ENCODE results near the gene CDC7. TPM values are rescaled to one million over a fixed set of nuclear protein-coding genes. Genes with fewer than 3 reads are reported as not detected.

Gene CDC7
- total and polyA plus RNA-seq, 2 experiments from 2014 or later = 26.6 to 44.0 TPM

DNA sequence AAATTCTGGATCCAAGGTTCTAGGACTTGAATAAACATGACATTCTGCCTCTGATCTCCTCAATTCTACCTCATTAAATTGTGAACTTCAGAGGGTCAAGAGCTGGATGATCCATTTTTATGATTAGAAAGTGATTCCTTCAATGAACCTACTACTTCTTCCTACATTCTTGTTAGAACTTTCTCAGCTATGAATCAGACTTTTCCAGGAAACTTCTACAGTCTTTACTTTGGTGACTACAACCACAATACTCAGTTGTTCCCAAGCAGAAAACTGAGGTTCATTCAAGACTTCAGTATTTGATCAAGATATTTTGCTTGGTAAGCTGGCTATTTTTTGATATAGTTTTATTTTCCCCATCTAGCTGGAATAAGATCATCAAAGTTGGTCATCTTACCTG is 51.4 kb downstream of the CDC7 start (continued):
- TF ChIP-seq, protein P1, sequence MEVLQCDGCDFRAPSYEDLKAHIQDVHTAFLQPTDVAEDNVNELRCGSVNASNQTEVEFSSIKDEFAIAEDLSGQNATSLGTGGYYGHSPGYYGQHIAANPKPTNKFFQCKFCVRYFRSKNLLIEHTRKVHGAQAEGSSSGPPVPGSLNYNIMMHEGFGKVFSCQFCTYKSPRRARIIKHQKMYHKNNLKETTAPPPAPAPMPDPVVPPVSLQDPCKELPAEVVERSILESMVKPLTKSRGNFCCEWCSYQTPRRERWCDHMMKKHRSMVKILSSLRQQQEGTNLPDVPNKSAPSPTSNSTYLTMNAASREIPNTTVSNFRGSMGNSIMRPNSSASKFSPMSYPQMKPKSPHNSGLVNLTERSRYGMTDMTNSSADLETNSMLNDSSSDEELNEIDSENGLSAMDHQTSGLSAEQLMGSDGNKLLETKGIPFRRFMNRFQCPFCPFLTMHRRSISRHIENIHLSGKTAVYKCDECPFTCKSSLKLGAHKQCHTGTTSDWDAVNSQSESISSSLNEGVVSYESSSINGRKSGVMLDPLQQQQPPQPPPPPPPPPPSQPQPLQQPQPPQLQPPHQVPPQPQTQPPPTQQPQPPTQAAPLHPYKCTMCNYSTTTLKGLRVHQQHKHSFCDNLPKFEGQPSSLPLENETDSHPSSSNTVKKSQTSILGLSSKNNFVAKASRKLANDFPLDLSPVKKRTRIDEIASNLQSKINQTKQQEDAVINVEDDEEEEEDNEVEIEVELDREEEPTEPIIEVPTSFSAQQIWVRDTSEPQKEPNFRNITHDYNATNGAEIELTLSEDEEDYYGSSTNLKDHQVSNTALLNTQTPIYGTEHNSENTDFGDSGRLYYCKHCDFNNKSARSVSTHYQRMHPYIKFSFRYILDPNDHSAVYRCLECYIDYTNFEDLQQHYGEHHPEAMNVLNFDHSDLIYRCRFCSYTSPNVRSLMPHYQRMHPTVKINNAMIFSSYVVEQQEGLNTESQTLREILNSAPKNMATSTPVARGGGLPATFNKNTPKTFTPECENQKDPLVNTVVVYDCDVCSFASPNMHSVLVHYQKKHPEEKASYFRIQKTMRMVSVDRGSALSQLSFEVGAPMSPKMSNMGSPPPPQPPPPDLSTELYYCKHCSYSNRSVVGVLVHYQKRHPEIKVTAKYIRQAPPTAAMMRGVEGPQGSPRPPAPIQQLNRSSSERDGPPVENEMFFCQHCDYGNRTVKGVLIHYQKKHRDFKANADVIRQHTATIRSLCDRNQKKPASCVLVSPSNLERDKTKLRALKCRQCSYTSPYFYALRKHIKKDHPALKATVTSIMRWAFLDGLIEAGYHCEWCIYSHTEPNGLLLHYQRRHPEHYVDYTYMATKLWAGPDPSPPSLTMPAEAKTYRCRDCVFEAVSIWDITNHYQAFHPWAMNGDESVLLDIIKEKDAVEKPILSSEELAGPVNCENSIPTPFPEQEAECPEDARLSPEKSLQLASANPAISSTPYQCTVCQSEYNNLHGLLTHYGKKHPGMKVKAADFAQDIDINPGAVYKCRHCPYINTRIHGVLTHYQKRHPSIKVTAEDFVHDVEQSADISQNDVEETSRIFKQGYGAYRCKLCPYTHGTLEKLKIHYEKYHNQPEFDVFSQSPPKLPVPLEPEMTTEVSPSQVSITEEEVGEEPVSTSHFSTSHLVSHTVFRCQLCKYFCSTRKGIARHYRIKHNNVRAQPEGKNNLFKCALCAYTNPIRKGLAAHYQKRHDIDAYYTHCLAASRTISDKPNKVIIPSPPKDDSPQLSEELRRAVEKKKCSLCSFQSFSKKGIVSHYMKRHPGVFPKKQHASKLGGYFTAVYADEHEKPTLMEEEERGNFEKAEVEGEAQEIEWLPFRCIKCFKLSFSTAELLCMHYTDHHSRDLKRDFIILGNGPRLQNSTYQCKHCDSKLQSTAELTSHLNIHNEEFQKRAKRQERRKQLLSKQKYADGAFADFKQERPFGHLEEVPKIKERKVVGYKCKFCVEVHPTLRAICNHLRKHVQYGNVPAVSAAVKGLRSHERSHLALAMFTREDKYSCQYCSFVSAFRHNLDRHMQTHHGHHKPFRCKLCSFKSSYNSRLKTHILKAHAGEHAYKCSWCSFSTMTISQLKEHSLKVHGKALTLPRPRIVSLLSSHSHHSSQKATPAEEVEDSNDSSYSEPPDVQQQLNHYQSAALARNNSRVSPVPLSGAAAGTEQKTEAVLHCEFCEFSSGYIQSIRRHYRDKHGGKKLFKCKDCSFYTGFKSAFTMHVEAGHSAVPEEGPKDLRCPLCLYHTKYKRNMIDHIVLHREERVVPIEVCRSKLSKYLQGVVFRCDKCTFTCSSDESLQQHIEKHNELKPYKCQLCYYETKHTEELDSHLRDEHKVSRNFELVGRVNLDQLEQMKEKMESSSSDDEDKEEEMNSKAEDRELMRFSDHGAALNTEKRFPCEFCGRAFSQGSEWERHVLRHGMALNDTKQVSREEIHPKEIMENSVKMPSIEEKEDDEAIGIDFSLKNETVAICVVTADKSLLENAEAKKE (CRISPR knock-in tag; IDR thresholded peaks at IDR 0.05) = no peak
- no peak for TF ChIP-seq STAT1 (IDR thresholded peaks at IDR 0.05; ENCODE audit: unreplicated experiment)
- no peak for TF ChIP-seq JUNB (IDR thresholded peaks at IDR 0.05; ENCODE audit: unreplicated experiment)
- TF ChIP-seq, protein P2, sequence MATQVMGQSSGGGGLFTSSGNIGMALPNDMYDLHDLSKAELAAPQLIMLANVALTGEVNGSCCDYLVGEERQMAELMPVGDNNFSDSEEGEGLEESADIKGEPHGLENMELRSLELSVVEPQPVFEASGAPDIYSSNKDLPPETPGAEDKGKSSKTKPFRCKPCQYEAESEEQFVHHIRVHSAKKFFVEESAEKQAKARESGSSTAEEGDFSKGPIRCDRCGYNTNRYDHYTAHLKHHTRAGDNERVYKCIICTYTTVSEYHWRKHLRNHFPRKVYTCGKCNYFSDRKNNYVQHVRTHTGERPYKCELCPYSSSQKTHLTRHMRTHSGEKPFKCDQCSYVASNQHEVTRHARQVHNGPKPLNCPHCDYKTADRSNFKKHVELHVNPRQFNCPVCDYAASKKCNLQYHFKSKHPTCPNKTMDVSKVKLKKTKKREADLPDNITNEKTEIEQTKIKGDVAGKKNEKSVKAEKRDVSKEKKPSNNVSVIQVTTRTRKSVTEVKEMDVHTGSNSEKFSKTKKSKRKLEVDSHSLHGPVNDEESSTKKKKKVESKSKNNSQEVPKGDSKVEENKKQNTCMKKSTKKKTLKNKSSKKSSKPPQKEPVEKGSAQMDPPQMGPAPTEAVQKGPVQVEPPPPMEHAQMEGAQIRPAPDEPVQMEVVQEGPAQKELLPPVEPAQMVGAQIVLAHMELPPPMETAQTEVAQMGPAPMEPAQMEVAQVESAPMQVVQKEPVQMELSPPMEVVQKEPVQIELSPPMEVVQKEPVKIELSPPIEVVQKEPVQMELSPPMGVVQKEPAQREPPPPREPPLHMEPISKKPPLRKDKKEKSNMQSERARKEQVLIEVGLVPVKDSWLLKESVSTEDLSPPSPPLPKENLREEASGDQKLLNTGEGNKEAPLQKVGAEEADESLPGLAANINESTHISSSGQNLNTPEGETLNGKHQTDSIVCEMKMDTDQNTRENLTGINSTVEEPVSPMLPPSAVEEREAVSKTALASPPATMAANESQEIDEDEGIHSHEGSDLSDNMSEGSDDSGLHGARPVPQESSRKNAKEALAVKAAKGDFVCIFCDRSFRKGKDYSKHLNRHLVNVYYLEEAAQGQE (IDR thresholded peaks at IDR 0.05; ENCODE audit: unreplicated experiment) = no peak
- TF ChIP-seq CREB1 (CRISPR knock-in tag; IDR thresholded peaks at IDR 0.05; ENCODE audit: low read depth) = no peak
- TF ChIP-seq, protein P3, sequence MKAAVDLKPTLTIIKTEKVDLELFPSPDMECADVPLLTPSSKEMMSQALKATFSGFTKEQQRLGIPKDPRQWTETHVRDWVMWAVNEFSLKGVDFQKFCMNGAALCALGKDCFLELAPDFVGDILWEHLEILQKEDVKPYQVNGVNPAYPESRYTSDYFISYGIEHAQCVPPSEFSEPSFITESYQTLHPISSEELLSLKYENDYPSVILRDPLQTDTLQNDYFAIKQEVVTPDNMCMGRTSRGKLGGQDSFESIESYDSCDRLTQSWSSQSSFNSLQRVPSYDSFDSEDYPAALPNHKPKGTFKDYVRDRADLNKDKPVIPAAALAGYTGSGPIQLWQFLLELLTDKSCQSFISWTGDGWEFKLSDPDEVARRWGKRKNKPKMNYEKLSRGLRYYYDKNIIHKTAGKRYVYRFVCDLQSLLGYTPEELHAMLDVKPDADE (IDR thresholded peaks at IDR 0.05) = no peak
